ENCODE measurements around the gene CREB5.

Gene CREB5

DNA sequence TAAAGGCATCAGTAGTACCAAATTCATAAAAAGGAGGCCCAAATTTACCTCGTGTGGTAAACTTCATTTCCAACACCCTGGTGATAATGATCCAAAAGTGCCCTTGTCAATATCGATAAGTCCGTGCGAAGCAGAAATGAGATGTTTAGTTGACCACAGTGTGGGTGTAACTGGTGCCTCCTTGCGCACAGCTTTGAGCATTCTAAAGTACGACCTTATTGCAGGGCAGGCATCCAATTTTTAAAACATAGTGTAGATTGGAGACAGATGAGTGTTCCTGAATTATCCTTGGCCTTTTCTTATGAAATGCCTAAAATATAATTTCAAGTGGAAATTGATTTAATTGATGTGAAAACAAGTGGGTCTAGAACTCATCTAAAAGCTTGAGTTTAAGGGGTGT, 297.4 kb downstream of the CREB5 start:
- TF ChIP-seq, protein P1, sequence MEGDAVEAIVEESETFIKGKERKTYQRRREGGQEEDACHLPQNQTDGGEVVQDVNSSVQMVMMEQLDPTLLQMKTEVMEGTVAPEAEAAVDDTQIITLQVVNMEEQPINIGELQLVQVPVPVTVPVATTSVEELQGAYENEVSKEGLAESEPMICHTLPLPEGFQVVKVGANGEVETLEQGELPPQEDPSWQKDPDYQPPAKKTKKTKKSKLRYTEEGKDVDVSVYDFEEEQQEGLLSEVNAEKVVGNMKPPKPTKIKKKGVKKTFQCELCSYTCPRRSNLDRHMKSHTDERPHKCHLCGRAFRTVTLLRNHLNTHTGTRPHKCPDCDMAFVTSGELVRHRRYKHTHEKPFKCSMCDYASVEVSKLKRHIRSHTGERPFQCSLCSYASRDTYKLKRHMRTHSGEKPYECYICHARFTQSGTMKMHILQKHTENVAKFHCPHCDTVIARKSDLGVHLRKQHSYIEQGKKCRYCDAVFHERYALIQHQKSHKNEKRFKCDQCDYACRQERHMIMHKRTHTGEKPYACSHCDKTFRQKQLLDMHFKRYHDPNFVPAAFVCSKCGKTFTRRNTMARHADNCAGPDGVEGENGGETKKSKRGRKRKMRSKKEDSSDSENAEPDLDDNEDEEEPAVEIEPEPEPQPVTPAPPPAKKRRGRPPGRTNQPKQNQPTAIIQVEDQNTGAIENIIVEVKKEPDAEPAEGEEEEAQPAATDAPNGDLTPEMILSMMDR (IDR thresholded peaks at IDR 0.05; ENCODE audit: borderline replicate concordance, extremely low read depth, low read length, poor library complexity, severe bottlenecking), result no peak
- no peak for TF ChIP-seq EZH2 (IDR thresholded peaks at IDR 0.05; ENCODE audit: borderline replicate concordance, low read depth, low read length, severe bottlenecking)
- H4K20me1 ChIP-seq (ENCODE audit: insufficient read depth, low read length), result no peaks in the 10 kb centered on the region
- ATAC-seq (ENCODE audit: insufficient read depth, low read depth) (no peak), DNase-seq (no peak)
- no peaks in the 10 kb centered on the region for H3K36me3 ChIP-seq (ENCODE audit: insufficient read depth, low read length)
- no peaks in the 10 kb centered on the region for H3K9me3 ChIP-seq (ENCODE audit: insufficient read depth, low read length, severe bottlenecking)
- no peak overlapping the region for H2AFZ ChIP-seq (ENCODE audit: low read depth, low read length)
- H3K9ac ChIP-seq (ENCODE audit: low read depth, low read length), result no peak overlapping the region
- no peaks in the 10 kb centered on the region for H3K4me1 ChIP-seq (ENCODE audit: insufficient read depth, low read length)
- H3K27ac ChIP-seq (ENCODE audit: low read length), result no peak overlapping the region
- H3K79me2 ChIP-seq (ENCODE audit: insufficient read depth, low read length), result no peaks in the 10 kb centered on the region
- peaks cover 11% of the 10 kb centered on the region for H3K27me3 ChIP-seq (ENCODE audit: insufficient read depth, low read length, poor library complexity)
- no peak overlapping the region for H3K4me2 ChIP-seq (ENCODE audit: insufficient read depth, low read length)
- no peak overlapping the region for H3K4me3 ChIP-seq (ENCODE audit: low read depth in 1 of 2, low read length in 2 of 2)

- Histone ChIP-seq H3K4me1 (ENCODE audit: insufficient read depth, low read length) (no peaks in the 10 kb centered on the region), H3K4me2 (ENCODE audit: insufficient read depth, low read length) (no peak overlapping the region), H3K9me3 (ENCODE audit: insufficient read depth, low read length, severe bottlenecking) (no peaks in the 10 kb centered on the region), H3K79me2 (ENCODE audit: insufficient read depth, low read length) (no peaks in the 10 kb centered on the region), H2AFZ (ENCODE audit: low read depth, low read length) (no peak overlapping the region), H4K20me1 (ENCODE audit: insufficient read depth, low read length) (no peaks in the 10 kb centered on the region), H3K9ac (ENCODE audit: low read depth, low read length) (no peak overlapping the region), H3K4me3 (ENCODE audit: low read depth in 1 of 2, low read length in 2 of 2) (no peak overlapping the region), H3K27ac (ENCODE audit: low read length) (no peak overlapping the region), H3K27me3 (ENCODE audit: insufficient read depth, low read length, poor library complexity) (peaks cover 12% of the 10 kb centered on the region), H3K36me3 (ENCODE audit: insufficient read depth, low read length) (no peaks in the 10 kb centered on the region)
- no peak for TF ChIP-seq EZH2 (IDR thresholded peaks at IDR 0.05; ENCODE audit: borderline replicate concordance, low read depth, low read length, severe bottlenecking)
- TF ChIP-seq, protein P1 (IDR thresholded peaks at IDR 0.05; ENCODE audit: borderline replicate concordance, extremely low read depth, low read length, poor library complexity, severe bottlenecking), result no peak
- ATAC-seq (ENCODE audit: insufficient read depth, low read depth) (no peak), DNase-seq (no peak)
These were observed 298.8 kb downstream of the CREB5 start for GRCh38 chr7:28711114-28711513.

GRCh38 chr7:28714459-28715120, 302.3 kb downstream of the CREB5 start:
- Histone ChIP-seq H4K20me1 (ENCODE audit: insufficient read depth, low read length) (no peaks in the 10 kb centered on the region), H3K4me1 (ENCODE audit: insufficient read depth, low read length) (no peaks in the 10 kb centered on the region)
- TF ChIP-seq EZH2 (IDR thresholded peaks at IDR 0.05; ENCODE audit: borderline replicate concordance, low read depth, low read length, severe bottlenecking), result no peak
- TF ChIP-seq, protein P1 (IDR thresholded peaks at IDR 0.05; ENCODE audit: borderline replicate concordance, extremely low read depth, low read length, poor library complexity, severe bottlenecking), result no peak

More at GRCh38 chr7:28714459-28715120, 302.3 kb downstream of the CREB5 start:
- H3K9me3 ChIP-seq (ENCODE audit: insufficient read depth, low read length, severe bottlenecking), result no peaks in the 10 kb centered on the region
- H3K27ac ChIP-seq (ENCODE audit: low read length), result no peak overlapping the region
- H3K4me2 ChIP-seq (ENCODE audit: insufficient read depth, low read length), result no peak overlapping the region
- no peak overlapping the region for H3K9ac ChIP-seq (ENCODE audit: low read depth, low read length)
- no peak for DNase-seq
- peaks cover 12% of the 10 kb centered on the region for H3K27me3 ChIP-seq (ENCODE audit: insufficient read depth, low read length, poor library complexity)
- H3K36me3 ChIP-seq (ENCODE audit: insufficient read depth, low read length), result no peaks in the 10 kb centered on the region
- no peak overlapping the region for H3K4me3 ChIP-seq (ENCODE audit: low read depth in 1 of 2, low read length in 2 of 2)
- no peak overlapping the region for H2AFZ ChIP-seq (ENCODE audit: low read depth, low read length)
- no peaks in the 10 kb centered on the region for H3K79me2 ChIP-seq (ENCODE audit: insufficient read depth, low read length)
- ATAC-seq (ENCODE audit: insufficient read depth, low read depth), result no peak

All from DND-41 (cell line).